Right renal pelvis (tissue), 4 donors: Measurements from ENCODE around the gene AMZ1. TPM values are rescaled to one million over a fixed set of nuclear protein-coding genes. Genes with fewer than 3 reads are reported as not detected.
"Not testable (repeated sequence)": the region's sequence is repeated elsewhere in the genome, so short reads cannot be mapped to it uniquely, and the experiment has no call there.

Experiments
- DNase-seq, 4 donors: peaks; one replicate each; pipeline ENCODE4 v3.0.0-alpha.2; 2013; ENCODE audit warnings: low read depth in 4 of 4, low spot score in 3 of 4, missing footprints in 1 of 4
- polyA plus RNA-seq, 4 donors: library from polyadenylated mRNA; unstranded; fragments of 120-200 nt; gene quantifications; one replicate each; pipeline ENCODE4 v1.2.1, GENCODE V29; 2013; ENCODE audit not compliant: insufficient read length in 4 of 4

AMZ1 gene
- polyA plus RNA-seq, 4 donors: 0.08 to 0.12 (median 0.10) TPM; not detected in 1

GRCh38 chr7:2666588-2667250, 21.3 kb upstream of the AMZ1 start:
- DNase-seq: no peak

- DNase-seq: no peak
These were observed 20.2 kb upstream of the AMZ1 start for GRCh38 chr7:2667843-2668242.

GRCh38 chr7:2668401-2668800, 19.6 kb upstream of the AMZ1 start:
- DNase-seq: no peak

- DNase-seq: no peak
These were observed 17.8 kb upstream of the AMZ1 start for GRCh38 chr7:2670171-2670570.

DNA sequence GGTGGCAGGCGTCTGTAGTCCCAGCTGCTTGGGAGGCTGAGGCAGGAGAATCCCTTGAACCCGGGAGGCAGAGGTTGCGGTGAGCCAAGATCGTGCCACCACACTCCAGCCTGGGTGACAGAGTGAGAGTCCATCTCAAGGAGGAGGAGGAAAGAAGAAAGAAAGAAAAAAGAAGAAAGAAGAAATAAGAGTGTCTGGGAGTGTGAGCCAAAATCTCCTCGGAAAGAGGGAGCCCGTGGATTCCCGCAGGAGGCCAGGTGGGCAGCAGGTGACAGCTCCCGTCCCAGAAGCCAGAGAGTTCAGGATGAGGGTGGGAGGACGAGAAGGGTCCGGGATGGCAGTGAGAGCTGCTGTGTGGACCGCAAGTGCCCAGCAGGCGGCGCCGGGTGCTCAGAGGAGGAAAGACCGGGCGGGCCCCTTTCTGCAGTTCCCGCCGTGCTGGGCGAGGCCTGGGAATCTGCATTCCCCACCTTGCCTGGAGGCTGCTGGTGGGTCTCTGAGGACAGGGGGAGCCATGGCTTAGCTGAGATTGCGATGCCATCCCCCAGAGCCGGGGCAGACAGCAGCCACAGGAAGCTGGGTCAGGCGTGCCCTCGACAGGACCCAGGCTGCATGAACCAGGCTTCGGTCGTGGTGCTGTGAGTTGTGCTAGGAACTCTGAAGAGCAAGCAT, 17.1 kb upstream of the AMZ1 start:
- peak in 1 of 4 donors; percentile 45 for DNase-seq

- DNase-seq: not testable (repeated sequence)
These were observed 14.8 kb upstream of the AMZ1 start for GRCh38 chr7:2673214-2673613.

DNA sequence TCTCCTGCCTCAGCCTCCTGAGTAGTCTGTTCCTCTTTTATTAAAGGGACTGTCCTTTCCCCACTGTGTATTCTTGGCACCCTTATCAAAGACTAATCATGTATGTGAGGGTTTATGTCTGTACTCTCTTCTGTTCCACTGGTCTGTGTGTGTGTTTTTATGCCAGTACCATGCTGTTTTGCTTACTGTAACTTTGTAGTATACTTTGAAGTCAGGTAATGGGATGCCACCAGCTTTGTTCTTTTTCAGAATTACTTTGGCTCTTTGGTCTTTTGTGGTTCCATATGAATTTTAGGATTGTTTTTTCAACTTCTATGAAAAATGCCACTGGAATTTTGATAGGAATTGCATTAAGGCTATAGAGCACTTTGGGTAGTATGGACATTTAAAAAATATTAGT, 14.1 kb upstream of the AMZ1 start:
- no peak for DNase-seq

GRCh38 chr7:2675256-2675764, 12.7 kb upstream of the AMZ1 start:
- DNase-seq: no peak

GRCh38 chr7:2676576-2676975, 11.4 kb upstream of the AMZ1 start:
- not testable (repeated sequence) for DNase-seq

DNA sequence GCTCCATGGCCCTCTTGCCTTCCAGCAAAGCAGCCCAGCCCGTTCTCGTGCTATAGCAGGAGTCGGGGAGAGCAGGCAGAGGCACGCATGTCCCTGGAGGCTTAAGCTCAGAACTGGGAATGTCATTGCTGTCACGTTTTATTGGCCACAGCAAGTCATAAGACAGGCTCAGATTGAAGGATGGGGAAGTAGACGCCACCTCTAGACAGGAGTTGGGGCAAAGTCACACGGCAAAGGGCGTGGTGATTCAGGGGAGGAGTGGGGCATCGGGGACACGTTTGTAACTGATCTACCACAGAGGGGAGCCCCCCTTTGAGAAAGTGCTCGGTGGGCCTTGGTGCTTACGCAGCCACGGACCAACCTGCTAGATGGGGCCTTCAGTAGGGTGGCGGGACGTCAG, 9.5 kb upstream of the AMZ1 start:
- DNase-seq: not testable (repeated sequence)

DNA sequence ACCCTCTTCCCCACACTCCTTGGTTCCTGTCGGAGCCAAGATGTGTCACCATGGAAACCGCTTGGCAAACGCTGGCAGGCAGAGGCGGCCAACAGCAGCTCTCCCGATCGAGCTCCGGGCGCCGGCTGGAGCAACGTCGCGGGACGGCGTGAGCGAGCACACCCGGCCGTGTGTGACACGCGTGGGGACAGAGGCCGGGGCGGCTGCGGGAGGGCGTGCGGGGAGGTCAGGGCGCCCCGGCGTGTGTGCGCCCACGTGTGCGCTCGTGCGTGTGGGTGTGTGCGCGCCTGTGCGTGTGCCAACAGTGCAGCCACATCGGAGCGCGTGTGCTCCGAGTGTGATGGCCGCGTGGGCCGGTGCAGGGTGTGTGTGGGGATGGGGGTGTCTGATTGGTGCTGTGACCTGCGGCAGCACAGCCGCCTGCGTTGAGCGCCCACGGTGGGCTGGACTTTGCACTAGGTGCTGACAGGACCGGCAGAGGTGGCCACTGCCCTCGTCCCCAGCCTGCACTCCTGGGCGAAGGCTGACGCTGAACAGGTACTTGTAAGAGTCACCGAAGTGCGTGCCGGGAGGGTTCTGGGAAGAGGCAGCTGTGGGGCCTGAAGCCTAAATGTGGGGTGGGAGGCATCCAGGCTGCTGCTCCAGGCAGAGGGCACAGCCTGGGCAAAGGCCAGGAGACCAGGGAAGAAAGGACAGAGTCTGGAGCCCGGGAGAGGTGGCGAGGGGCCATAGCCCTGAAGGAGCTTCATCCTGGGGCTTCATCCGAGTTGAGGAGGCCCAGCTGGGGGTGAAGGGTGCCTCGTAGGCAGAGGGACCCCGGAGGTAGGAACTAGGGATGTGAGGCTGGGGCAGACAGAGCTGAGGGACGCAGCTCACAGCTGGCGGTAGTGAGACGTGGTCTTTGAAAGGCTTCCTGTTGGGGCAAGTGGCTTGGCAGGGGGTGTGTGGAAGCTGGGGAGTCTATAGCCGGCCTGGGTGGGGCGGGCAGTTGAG, 8.6 kb upstream of the AMZ1 start:
- not testable (repeated sequence) for DNase-seq

GRCh38 chr7:2680256-2680655, 7.7 kb upstream of the AMZ1 start:
- DNase-seq: no peak

DNA sequence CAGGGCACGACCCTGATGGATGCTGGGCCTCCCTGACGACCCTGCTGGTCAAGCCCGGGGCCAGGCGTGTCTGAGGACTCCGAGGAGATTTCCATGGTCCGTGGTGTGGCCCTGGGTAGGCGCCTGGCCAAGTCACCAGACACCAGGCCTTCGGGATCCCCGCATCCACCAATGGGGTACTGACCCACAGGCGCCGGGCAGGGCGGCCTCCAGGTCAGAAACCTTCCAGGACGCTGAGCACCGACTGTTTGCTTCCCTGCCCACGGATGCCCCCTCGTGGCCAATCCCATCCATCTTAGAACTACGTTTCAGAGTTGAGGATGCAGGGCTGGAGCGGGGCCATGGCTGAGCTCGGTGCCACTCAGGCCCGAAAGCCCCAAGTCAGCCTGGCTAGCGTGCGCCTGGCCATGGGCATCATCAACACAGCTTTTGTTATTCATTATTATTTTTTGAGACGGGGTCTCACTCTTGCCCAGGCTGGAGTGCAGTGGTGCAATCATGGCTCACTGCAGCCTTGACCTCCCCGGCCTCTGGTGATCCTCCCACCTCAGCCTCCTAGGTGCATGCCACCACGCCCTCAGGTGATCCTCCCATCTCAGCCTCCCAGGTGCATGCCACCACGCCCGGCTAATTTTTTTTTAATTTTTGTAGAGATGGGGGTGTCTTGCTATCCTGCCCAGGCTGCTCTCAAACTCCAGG, 7.1 kb upstream of the AMZ1 start:
- no peak for DNase-seq

GRCh38 chr7:2681929-2682799, 5.8 kb upstream of the AMZ1 start:
- no peak for DNase-seq

DNA sequence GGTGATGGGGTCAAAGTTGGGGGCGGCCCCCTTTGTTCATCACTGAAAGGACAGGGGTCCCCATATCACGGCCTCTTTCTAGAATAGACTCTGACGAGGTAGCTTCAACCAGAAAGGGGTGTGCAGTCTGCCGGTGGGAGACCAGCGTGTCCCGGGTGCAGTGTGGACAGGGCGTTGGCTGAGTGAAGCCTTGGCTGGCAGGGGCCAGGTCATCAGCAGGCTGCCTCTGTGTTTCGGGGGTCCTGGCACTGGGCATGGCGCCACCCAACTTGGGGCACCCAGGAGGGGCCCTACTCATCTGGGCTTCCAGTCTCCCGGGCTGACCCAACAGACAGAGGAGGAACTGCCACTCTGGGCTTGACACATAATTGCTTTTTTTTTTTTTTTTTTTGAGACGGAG, 3.5 kb upstream of the AMZ1 start:
- no peak for DNase-seq

DNA sequence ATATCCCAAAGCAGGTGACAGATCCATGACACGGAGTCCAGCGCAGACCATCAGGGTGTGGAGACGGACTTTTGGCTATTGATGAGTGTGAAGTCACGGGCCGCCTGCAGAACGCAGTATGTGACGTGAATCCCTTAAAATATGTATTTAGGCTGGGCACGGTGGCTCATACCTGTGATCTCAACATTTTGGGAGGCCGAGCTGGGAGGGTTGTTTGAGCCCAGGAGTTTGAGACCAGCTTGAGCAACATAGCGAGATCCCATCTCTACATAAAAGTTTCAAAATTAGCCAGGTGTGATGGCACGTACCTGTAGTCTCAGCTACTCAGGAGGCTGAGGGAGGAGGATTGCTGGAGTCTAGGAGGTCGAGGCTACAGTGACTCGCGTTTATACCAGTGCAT, 1.9 kb upstream of the AMZ1 start:
- no peak for DNase-seq

GRCh38 chr7:2687338-2687869, 598 bp upstream of the AMZ1 start:
- no peak for DNase-seq

DNA sequence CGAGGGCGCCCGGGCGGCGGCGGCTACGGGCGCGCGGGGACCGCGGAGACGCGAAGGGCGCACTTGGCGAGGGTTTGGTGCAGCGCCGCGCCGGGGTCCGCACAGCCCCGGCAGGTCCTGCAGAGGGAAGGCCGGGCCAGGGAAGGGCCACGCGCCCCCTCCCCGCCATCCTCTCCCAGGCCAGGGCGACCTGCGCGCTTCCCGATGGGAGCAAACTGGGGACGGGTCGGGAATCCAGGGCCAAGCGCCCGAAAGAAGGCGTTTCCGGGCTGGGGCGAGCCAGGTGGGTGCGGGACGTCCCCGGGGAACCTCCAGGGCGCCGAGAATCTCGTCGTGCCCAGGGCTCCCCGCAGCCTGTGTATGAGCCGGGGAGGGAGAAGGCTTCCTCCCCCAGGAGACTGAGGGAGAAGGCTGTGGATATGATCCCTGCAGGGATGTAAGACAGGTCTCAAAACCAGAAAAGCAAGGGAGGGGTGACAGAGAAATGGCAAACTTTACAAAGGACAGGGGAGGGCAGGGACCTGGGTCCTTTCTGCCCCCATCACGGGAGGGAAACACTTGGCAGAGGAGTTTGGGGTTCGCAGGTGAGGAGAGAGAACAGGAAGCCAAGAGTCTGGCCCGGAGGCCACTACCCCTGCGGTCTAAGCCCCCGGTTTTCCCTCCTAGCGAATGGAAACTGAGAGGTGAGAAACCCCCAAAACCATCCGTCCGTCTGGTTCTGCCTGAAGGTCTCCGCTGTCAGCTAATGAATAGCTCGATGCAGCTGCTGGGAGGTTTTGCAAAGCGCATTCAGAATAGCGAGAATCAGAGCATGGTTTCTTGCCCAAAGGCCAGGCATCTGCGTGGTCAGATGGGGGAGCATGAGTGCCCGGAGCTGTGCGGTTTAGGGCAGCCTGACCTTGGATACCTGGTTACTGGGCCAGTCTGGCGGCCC, 674 bp downstream of the AMZ1 start:
- no peak for DNase-seq
